Measurements from ENCODE around the gene SRRM3. TPM values are rescaled to one million over a fixed set of nuclear protein-coding genes. Genes with fewer than 3 reads are reported as not detected.
A peak's percentile ranks its signal among the peaks of the same experiment; 100 is the strongest.
"Not testable (repeated sequence)": the region's sequence is repeated elsewhere in the genome, so short reads cannot be mapped to it uniquely, and the experiment has no call there.

Gene SRRM3
- total and polyA plus RNA-seq, 9 of the 15 experiments (the other 6 are each of a cell fraction or from before 2014, with no cell fraction given), result 0.04 to 0.91 (median 0.46) TPM; not detected in 2

GRCh38 chr7:76151932-76152331, 49.8 kb upstream of the SRRM3 start:
- FAIRE-seq (no peak), DNase-seq (ENCODE audit: extremely low read depth in 1 of 4, low spot score in 3 of 4) (no peak), ATAC-seq (no peak)
- no peaks in the 10 kb centered on the region for H3K27me3 ChIP-seq (ENCODE audit: control insufficient read depth in 2 of 2, insufficient read depth in 2 of 2, low read length in 2 of 2)
- 64% methylated on average over 5 of the region's 5 CpGs for WGBS (ENCODE audit: insufficient coverage, low coverage, missing lambda C conversion rate)
- in situ Hi-C loops (cut with MboI) (no loop called here), intact Hi-C loops (cut with micrococcal nuclease) (no loop called here)
- POLR2A ChIA-PET, result no interaction called here
- TF ChIP-seq CHD1 (IDR thresholded peaks at IDR 0.05; ENCODE audit: low read length), result no peak
- no peak for TF ChIP-seq SMAD4 (CRISPR knock-in tag; conservative IDR thresholded peaks at IDR 0.05)
- TF ChIP-seq ZNF316 (IDR thresholded peaks at IDR 0.05), result no peak
- no peak for TF ChIP-seq KHSRP (IDR thresholded peaks at IDR 0.05)
- no peak for TF ChIP-seq ZNF239 (CRISPR knock-in tag; IDR thresholded peaks at IDR 0.05)
- TF ChIP-seq STAG1 (CRISPR knock-in tag; IDR thresholded peaks at IDR 0.05; ENCODE audit: borderline replicate concordance), result no peak
- TF ChIP-seq ZNF668 (CRISPR knock-in tag; IDR thresholded peaks at IDR 0.05), result no peak
- H3K9me1 ChIP-seq (ENCODE audit: control insufficient read depth, insufficient read depth, low read length), result no peaks in the 10 kb centered on the region
- no TSS peak for BruUV-seq (replicated peaks)
- H3K9ac ChIP-seq (ENCODE audit: insufficient read depth in 1 of 2, low read depth in 2 of 2, low read length in 2 of 2), result no peak overlapping the region
- no peaks in the 10 kb centered on the region for H4K20me1 ChIP-seq (replicated peaks; ENCODE audit: control insufficient read depth, insufficient read depth, low read length)
- CTCF ChIA-PET (ENCODE audit: low intra/inter-chr PET ratio), result no interaction called here
- no peaks in the 10 kb centered on the region for H3K79me2 ChIP-seq (ENCODE audit: control insufficient read depth, insufficient read depth, low read length)
- no peak overlapping the region for H3K27ac ChIP-seq (ENCODE audit: extremely low read depth, low read depth, low read length)
- H3K4me3 ChIP-seq, result no peak overlapping the region
- H3K4me1 ChIP-seq (replicated peaks in 1 of 2; ENCODE audit: control insufficient read depth in 2 of 2, insufficient read depth in 2 of 2, low read length in 2 of 2), result peaks cover 7 to 9% of the 10 kb centered on the region in 2 experiments; a peak in 4 of 5 replicates
- no peaks in the 10 kb centered on the region for H3K9me3 ChIP-seq (replicated peaks; ENCODE audit: control insufficient read depth, insufficient read depth, low read depth, low read length)
- no peaks in the 10 kb centered on the region for H3K36me3 ChIP-seq (ENCODE audit: control insufficient read depth, insufficient read depth, low read length)
- H2AFZ ChIP-seq (ENCODE audit: low read depth, low read length), result no peak overlapping the region
- no peak overlapping the region for H3K4me2 ChIP-seq (ENCODE audit: insufficient read depth, low read length)

DNA sequence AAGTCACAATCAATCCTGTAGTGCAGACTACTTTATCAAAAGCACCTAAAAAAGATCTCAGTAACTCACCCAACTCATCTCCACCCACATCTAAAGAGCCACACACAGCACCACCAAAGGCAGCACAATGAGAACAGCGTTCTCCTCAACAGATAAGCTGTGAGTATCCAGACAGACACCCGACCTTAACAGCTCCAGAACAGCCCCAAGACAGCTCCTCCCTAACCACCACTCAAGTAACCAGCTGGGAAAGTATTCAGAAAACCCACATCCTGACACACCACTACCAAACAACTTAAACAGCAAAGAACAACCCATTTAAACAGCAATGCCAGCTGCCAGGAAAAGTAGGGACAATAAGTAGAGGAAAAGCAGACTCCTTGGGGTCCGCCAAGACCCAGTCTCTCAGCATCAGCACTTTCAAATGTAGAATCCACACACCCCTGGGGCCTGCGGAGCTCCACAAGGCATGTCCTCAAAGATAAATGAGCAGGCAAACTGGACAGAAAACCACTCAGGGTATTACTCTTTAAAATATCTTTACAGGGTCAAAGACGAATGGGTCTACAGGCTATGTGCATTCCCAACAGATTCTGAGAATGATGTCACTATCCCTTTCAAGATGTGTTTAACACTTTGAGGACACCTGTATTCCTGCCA, 48.0 kb upstream of the SRRM3 start:
- H3K9me1 ChIP-seq (ENCODE audit: control insufficient read depth, insufficient read depth, low read length); H3K4me2 ChIP-seq (ENCODE audit: insufficient read depth, low read length); H3K27ac ChIP-seq (ENCODE audit: extremely low read depth, low read depth, low read length); H3K36me3 ChIP-seq (ENCODE audit: control insufficient read depth, insufficient read depth, low read length); CTCF ChIA-PET (ENCODE audit: low intra/inter-chr PET ratio); intact Hi-C loops (cut with micrococcal nuclease); H3K4me3 ChIP-seq; in situ Hi-C loops (cut with MboI); H3K9ac ChIP-seq (ENCODE audit: insufficient read depth in 1 of 2, low read depth in 2 of 2, low read length in 2 of 2); H3K27me3 ChIP-seq (ENCODE audit: control insufficient read depth in 2 of 2, insufficient read depth in 2 of 2, low read length in 2 of 2); H3K79me2 ChIP-seq (ENCODE audit: control insufficient read depth, insufficient read depth, low read length); H3K4me1 ChIP-seq (replicated peaks in 1 of 2; ENCODE audit: control insufficient read depth in 2 of 2, insufficient read depth in 2 of 2, low read length in 2 of 2); BruUV-seq (replicated peaks); H4K20me1 ChIP-seq (replicated peaks; ENCODE audit: control insufficient read depth, insufficient read depth, low read length); H3K9me3 ChIP-seq (replicated peaks; ENCODE audit: control insufficient read depth, insufficient read depth, low read depth, low read length): not testable (repeated sequence)
- FAIRE-seq (peak; percentile 44), DNase-seq (ENCODE audit: extremely low read depth in 1 of 4, low spot score in 3 of 4) (peak in 2 of 4 experiments; percentile 26 to 64), ATAC-seq (peak; percentile 43)
- POLR2A ChIA-PET, result interaction anchor here (0.6 to 0.8 kb wide), 2 partner anchors 13 to 78 kb away, joined by 3 to 4 read pairs; no protein-coding TSS in a partner anchor
- H2AFZ ChIP-seq (ENCODE audit: low read depth, low read length), result peak overlapping the region; percentile 49; the same call in 1 of the 2 replicates
- WGBS (ENCODE audit: insufficient coverage, low coverage, missing lambda C conversion rate), result 14% methylated on average over 5 of the region's 5 CpGs
- TF ChIP-seq TBL1XR1 (IDR thresholded peaks at IDR 0.05; ENCODE audit: low read length in 2 of 2) (0 out of 4 replicates have a peak, but pooled peaks of 1 of the 2 experiments have one; percentile 11), GATA2 (CRISPR knock-in tag; IDR thresholded peaks at IDR 0.05) (peak; percentile 37; the same call in 1 of the 2 replicates), SMARCE1 (IDR thresholded peaks at IDR 0.05) (peak; percentile 45; the same call in 1 of the 2 replicates), DACH1 (IDR thresholded peaks at IDR 0.05; ENCODE audit: partially characterized antibody) (peak; percentile 36), NCOR1 (IDR thresholded peaks at IDR 0.05) (peak; percentile 61), KLF16 (IDR thresholded peaks at IDR 0.05) (peak; percentile 21; the same call in 1 of the 2 replicates), TAL1 (IDR thresholded peaks at IDR 0.05) (peak; percentile 36; the same call in 1 of the 2 replicates), DPF2 (IDR thresholded peaks at IDR 0.05) (peak; percentile 43)
- TF ChIP-seq, protein P1, sequence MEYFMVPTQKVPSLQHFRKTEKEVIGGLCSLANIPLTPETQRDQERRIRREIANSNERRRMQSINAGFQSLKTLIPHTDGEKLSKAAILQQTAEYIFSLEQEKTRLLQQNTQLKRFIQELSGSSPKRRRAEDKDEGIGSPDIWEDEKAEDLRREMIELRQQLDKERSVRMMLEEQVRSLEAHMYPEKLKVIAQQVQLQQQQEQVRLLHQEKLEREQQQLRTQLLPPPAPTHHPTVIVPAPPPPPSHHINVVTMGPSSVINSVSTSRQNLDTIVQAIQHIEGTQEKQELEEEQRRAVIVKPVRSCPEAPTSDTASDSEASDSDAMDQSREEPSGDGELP (CRISPR knock-in tag; IDR thresholded peaks at IDR 0.05; ENCODE audit: borderline replicate concordance), result peak; percentile 49
- TF ChIP-seq, protein P2, sequence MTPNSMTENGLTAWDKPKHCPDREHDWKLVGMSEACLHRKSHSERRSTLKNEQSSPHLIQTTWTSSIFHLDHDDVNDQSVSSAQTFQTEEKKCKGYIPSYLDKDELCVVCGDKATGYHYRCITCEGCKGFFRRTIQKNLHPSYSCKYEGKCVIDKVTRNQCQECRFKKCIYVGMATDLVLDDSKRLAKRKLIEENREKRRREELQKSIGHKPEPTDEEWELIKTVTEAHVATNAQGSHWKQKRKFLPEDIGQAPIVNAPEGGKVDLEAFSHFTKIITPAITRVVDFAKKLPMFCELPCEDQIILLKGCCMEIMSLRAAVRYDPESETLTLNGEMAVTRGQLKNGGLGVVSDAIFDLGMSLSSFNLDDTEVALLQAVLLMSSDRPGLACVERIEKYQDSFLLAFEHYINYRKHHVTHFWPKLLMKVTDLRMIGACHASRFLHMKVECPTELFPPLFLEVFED (CRISPR knock-in tag; conservative IDR thresholded peaks at IDR 0.05), result 0 out of 2 replicates have a peak, but pooled peaks have one; percentile 24

Data from K562 (cell line).